Activated naive CD4-positive, alpha-beta T cell treated with anti-CD3 and anti-CD28 coated beads for 36 hours (primary cell): ENCODE data around the gene RSL1D1. TPM values are rescaled to one million over a fixed set of nuclear protein-coding genes. Genes with fewer than 3 reads are reported as not detected.
A peak's percentile ranks its signal among the peaks of the same experiment; 100 is the strongest.

ENCODE experiments used
- CTCF ChIA-PET: fragments of 350-600 bp; sonication (Branson Sonifier 250); formaldehyde crosslinking; loops from one replicate; lab custom pipeline; 2021; ENCODE audit warnings: antibody characterized with exemption; lab: Charles Lee
- DNase-seq: peaks from one replicate; pipeline ENCODE4 v3.0.0-alpha.2; 2020
- H3K27ac Mint-ChIP-seq: one replicate; pipeline ENCODE4 v1.8.0; 2021; ENCODE audit warnings: mild to moderate bottlenecking, mixed read lengths
- H3K27me3 Mint-ChIP-seq: one replicate; pipeline ENCODE4 v1.8.0; 2021; ENCODE audit warnings: low read depth, mixed read lengths
- H3K36me3 Mint-ChIP-seq: one replicate; pipeline ENCODE4 v1.8.0; 2021; ENCODE audit warnings: low read depth, mixed read lengths
- H3K4me1 Mint-ChIP-seq: one replicate; pipeline ENCODE4 v1.8.0; 2021; ENCODE audit warnings: low read depth, mixed read lengths
- H3K4me3 Mint-ChIP-seq: one replicate; pipeline ENCODE4 v1.8.0; 2021; ENCODE audit warnings: mild to moderate bottlenecking, moderate library complexity, mixed read lengths
- H3K9me3 Mint-ChIP-seq: one replicate; pipeline ENCODE4 v1.8.0; 2021; ENCODE audit warnings: mixed read lengths
- intact Hi-C: fragments of 100-400 bp; cut with micrococcal nuclease; formaldehyde crosslinking; loops from one replicate; pipeline ENCODE4 v1.15.1; 2023
- total RNA-seq, 2 experiments: library from RNA; stranded (reverse); gene quantifications; one replicate each; pipeline ENCODE4 v1.2.3, GENCODE V29; 2021

Gene RSL1D1
- total RNA-seq = 100 to 1,000 TPM; 354 to 365 TPM

DNA sequence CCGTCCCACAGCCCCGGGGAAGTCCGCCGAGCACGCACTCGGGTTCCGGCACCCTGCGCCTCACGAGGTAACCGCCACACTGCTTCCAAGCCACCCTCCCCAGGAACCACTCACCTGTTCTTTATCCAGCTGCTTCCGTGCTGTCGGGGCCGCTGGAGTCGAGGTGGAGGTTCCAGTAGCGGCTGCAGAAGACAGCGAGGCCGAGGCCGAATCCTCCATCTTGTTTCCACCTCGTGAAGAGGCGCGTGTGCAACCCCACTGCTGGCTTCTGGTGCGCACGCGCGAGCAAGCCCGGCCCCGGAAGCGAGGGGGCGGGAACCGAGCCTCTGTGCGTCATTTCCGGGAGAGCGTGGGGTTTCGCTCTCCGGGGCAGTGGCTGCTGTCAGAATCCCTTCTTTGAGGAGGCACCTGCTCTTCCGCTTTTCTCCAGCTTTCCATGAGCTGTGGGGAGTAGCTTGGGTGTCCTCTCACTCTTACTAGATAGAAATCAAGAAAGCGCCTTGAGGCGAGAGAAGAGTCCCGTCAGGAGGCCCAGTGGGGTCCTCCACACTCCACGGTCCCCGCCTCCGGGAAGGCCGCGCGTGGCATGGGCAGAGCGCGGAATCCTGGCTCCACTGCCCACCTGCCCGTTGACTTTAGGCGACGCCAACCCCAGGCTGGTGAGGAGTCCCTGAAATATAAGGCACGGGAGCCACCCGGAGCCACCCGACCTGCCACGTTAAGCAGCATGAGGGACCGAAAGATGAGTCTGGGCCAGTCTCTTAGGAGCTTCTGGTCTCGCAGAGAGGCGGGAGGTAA is at the start of gene RSL1D1:
TSS of gene RSL1D1 (minus strand) at position 249 of the 798 bp plus-strand sequence. CDS start at position 219, 30 bp downstream.
- H3K36me3 Mint-ChIP-seq = peaks cover 52% of the 10 kb centered on the region
- DNase-seq = peak; percentile 93
- intact Hi-C loops = loop anchor here (1.0 to 2.0 kb wide), 7 partner anchors 54 to 229 kb away; partner anchors contain the start of genes SNN, TXNDC11 and ZC3H7A
- CTCF ChIA-PET = interaction anchor here (0.5 to 1.0 kb wide), 5 partner anchors 31 to 318 kb away, joined by 3 to 4 read pairs (median 4); partner anchors contain the start of gene ZC3H7A
- H3K4me1 Mint-ChIP-seq = peaks cover 61% of the 10 kb centered on the region
- peak within 1 kb of the TSS; percentile 90 for H3K27ac Mint-ChIP-seq
- H3K9me3 Mint-ChIP-seq = no peaks in the 10 kb centered on the region
- H3K27me3 Mint-ChIP-seq = no peaks in the 10 kb centered on the region
- peak within 1 kb of the TSS; percentile 98 for H3K4me3 Mint-ChIP-seq

GRCh38 chr16:11901091-11901490 is 49.7 kb upstream of the RSL1D1 start:
- H3K4me3 Mint-ChIP-seq = no peak overlapping the region
- H3K36me3 Mint-ChIP-seq = peaks cover 21% of the 10 kb centered on the region
- no peaks in the 10 kb centered on the region for H3K27me3 Mint-ChIP-seq
- no peak for DNase-seq
- H3K4me1 Mint-ChIP-seq = peaks cover 73% of the 10 kb centered on the region
- peak overlapping the region; percentile 69 for H3K27ac Mint-ChIP-seq
- CTCF ChIA-PET = interaction anchor here (1.9 kb wide), 1 partner anchor 167 kb away, joined by 6 read pairs; no protein-coding TSS in a partner anchor
- intact Hi-C loops = no loop called here
- H3K9me3 Mint-ChIP-seq = no peaks in the 10 kb centered on the region

GRCh38 chr16:11896486-11897176 is 45.3 kb upstream of the RSL1D1 start:
- peak; percentile 41 for DNase-seq
- intact Hi-C loops = loop anchor here (2.0 kb wide), 1 partner anchor 18 kb away; the partner anchor contains the start of gene GSPT1
- Mint-ChIP-seq H3K4me3 (no peak overlapping the region), H3K36me3 (peaks cover 25% of the 10 kb centered on the region), H3K4me1 (peaks cover 46% of the 10 kb centered on the region), H3K27ac (peak overlapping the region; percentile 74), H3K27me3 (no peaks in the 10 kb centered on the region), H3K9me3 (no peaks in the 10 kb centered on the region)
- CTCF ChIA-PET = interaction anchor here (0.9 kb wide), 1 partner anchor 171 kb away, joined by 4 read pairs; no protein-coding TSS in a partner anchor

DNA sequence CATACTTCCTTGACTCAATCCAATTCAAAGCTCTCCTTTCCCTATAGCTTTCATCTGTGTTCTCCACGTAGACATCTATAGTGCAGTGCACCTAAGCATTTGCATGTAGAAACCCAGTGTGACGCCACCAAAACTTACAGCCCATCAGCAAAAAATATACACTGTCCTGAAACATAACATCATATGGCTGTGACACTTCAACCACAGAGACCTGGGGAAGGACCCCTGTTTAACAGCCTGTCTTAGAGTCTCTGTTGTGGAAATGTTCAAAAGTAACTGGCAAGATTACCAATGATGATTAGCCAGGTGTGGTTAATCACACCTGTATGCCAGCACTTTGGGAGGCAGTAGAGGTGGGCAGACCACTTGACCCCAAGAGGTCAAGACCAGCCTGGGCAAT is 42.2 kb upstream of the RSL1D1 start:
- H3K36me3 Mint-ChIP-seq = peaks cover 28% of the 10 kb centered on the region
- H3K27me3 Mint-ChIP-seq = no peaks in the 10 kb centered on the region
- H3K4me1 Mint-ChIP-seq = peaks cover 19% of the 10 kb centered on the region
- intact Hi-C loops = no loop called here
- no peak overlapping the region for H3K27ac Mint-ChIP-seq
- no peak for DNase-seq
- H3K4me3 Mint-ChIP-seq = no peak overlapping the region
- no peaks in the 10 kb centered on the region for H3K9me3 Mint-ChIP-seq
- CTCF ChIA-PET = interaction anchor here (0.5 kb wide), 1 partner anchor 486 kb away, joined by 4 read pairs; no protein-coding TSS in a partner anchor

DNA sequence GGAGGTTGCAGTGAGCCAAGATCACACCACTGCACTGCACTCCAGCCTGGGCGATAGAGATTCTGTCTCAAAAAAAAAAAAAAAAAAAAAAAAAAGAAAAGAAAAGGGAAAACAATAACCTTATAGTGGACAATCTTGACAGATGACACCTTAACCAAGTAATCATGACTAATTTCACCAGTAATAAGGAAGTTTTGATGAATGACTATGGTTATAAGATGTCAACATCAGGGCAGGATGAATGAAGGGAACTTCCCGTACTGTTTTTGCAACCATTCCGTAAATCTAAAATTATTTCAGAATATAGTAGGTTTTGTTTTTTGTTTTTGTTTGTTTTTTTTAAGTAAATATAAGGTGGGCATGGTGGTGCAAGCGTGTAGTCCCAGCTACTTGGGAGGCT is 41.4 kb upstream of the RSL1D1 start:
- Mint-ChIP-seq H3K27ac (no peak overlapping the region), H3K36me3 (peaks cover 26% of the 10 kb centered on the region), H3K9me3 (no peaks in the 10 kb centered on the region), H3K4me3 (no peak overlapping the region), H3K4me1 (peaks cover 14% of the 10 kb centered on the region), H3K27me3 (no peaks in the 10 kb centered on the region)
- intact Hi-C loops = no loop called here
- no peak for DNase-seq
- CTCF ChIA-PET = interaction anchor here (0.5 kb wide), 1 partner anchor 485 kb away, joined by 4 read pairs; no protein-coding TSS in a partner anchor

DNA sequence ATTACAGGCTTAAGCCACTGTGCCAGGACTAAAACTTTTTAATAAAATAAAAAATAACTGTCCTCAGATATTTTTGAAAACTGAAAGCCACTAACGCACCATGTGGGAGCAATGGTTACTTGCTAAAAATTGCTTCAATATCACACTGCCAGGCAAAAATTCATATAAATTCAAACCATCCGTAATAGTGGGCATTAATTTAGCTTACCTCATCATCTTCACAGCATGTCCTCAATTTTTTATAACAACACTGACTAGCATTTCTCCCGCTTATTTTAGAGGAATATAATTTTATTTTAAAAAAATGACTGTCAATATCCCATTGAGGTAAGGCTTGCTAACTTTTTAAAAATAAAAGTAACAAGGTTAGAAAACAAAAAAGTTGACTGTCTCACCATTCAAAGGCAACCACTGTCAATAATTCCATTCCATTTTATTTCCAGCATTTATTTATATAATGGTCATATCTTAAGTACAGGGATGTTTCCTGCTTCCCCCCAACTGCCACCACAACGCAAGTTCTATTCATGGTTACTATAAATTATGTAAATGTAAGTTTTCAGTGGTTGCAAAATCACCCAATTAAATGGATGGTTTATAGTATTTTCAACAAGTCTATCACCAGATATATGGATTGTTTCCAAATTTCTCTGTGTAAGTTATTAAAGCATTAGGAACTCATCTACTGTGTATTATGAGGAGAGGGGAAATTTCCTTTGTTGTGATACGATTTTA is 39.1 kb upstream of the RSL1D1 start:
- DNase-seq = no peak
- CTCF ChIA-PET = no interaction called here
- Mint-ChIP-seq H3K4me1 (no peaks in the 10 kb centered on the region), H3K4me3 (no peak overlapping the region), H3K36me3 (peaks cover 40% of the 10 kb centered on the region), H3K27me3 (no peaks in the 10 kb centered on the region), H3K27ac (no peak overlapping the region), H3K9me3 (no peaks in the 10 kb centered on the region)
- intact Hi-C loops = no loop called here

- Mint-ChIP-seq H3K9me3 (no peaks in the 10 kb centered on the region), H3K4me1 (no peaks in the 10 kb centered on the region), H3K27me3 (no peaks in the 10 kb centered on the region), H3K27ac (no peak overlapping the region), H3K36me3 (peaks cover 33% of the 10 kb centered on the region), H3K4me3 (no peak overlapping the region)
- CTCF ChIA-PET = no interaction called here
- DNase-seq = no peak
- intact Hi-C loops = no loop called here
These were observed 35.5 kb upstream of the RSL1D1 start for GRCh38 chr16:11886881-11887280.

DNA sequence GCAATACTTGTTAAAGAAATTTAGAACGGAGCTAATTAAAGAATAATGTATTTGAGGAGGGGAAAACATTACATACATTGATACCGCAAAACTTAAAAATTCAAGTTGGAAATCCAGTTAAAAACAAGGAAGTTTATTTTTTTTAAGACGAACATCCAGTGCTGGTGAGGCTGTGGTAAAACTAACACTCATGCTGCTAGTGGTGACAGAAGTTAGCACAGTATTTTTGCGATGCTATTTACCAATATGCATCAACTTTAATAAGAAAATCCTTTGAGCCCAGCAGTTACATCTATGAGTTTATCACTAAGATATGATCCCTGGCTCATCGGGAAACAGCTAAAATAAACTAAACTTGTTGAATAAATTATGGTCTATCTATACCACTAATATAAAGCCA is 32.7 kb upstream of the RSL1D1 start:
- H3K4me1 Mint-ChIP-seq = no peaks in the 10 kb centered on the region
- no peak for DNase-seq
- CTCF ChIA-PET = interaction anchor here (0.7 kb wide), 1 partner anchor 62 kb away, joined by 3 read pairs; no protein-coding TSS in a partner anchor
- intact Hi-C loops = no loop called here
- no peaks in the 10 kb centered on the region for H3K9me3 Mint-ChIP-seq
- H3K36me3 Mint-ChIP-seq = peaks cover 33% of the 10 kb centered on the region
- H3K4me3 Mint-ChIP-seq = no peak overlapping the region
- no peak overlapping the region for H3K27ac Mint-ChIP-seq
- H3K27me3 Mint-ChIP-seq = no peaks in the 10 kb centered on the region

- Mint-ChIP-seq H3K27me3 (no peaks in the 10 kb centered on the region), H3K27ac (peak overlapping the region; percentile 70), H3K4me1 (no peaks in the 10 kb centered on the region), H3K9me3 (no peaks in the 10 kb centered on the region), H3K4me3 (no peak overlapping the region), H3K36me3 (peaks cover 24% of the 10 kb centered on the region)
- CTCF ChIA-PET = no interaction called here
- intact Hi-C loops = no loop called here
- no peak for DNase-seq
These were observed 28.7 kb upstream of the RSL1D1 start for GRCh38 chr16:11880007-11880406.

GRCh38 chr16:11877374-11877773 is 26.0 kb upstream of the RSL1D1 start:
- no peak for DNase-seq
- Mint-ChIP-seq H3K4me1 (no peaks in the 10 kb centered on the region), H3K27me3 (no peaks in the 10 kb centered on the region), H3K9me3 (no peaks in the 10 kb centered on the region), H3K36me3 (peaks cover 29% of the 10 kb centered on the region), H3K27ac (no peak overlapping the region), H3K4me3 (no peak overlapping the region)
- intact Hi-C loops = no loop called here
- CTCF ChIA-PET = interaction anchor here (0.6 kb wide), 1 partner anchor 341 kb away, joined by 3 read pairs; no protein-coding TSS in a partner anchor

DNA sequence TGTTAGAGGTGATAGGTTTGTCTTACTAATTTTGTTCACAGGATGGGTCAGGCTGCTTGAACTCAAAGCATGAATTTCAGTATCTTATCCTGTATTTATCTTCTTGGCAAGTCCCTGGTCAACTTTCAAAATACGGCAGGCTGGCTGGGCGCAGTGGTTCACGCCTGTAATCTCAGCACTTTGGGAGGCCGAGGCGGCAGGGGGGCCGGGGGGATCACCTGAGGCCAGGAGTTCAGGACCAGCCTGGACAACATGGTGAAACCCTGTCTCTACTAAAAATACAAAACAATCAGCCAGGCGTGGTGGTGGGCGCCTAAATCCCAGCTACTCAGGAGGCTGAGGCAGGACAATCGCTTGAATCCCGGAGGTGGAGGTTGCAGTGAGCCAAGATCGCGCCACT is 25.0 kb upstream of the RSL1D1 start:
- H3K27ac Mint-ChIP-seq = no peak overlapping the region
- peaks cover 29% of the 10 kb centered on the region for H3K36me3 Mint-ChIP-seq
- H3K4me1 Mint-ChIP-seq = no peaks in the 10 kb centered on the region
- no peaks in the 10 kb centered on the region for H3K27me3 Mint-ChIP-seq
- DNase-seq = no peak
- CTCF ChIA-PET = interaction anchor here (0.6 kb wide), 1 partner anchor 153 kb away, joined by 4 read pairs; no protein-coding TSS in a partner anchor
- H3K9me3 Mint-ChIP-seq = no peaks in the 10 kb centered on the region
- intact Hi-C loops = no loop called here
- no peak overlapping the region for H3K4me3 Mint-ChIP-seq
